ENCODE data around the gene HOXC10. TPM values are rescaled to one million over a fixed set of nuclear protein-coding genes. Genes with fewer than 3 reads are reported as not detected.

The HOXC10 gene
- total and polyA plus RNA-seq, 10 of the 15 experiments (the other 5 are each of a cell fraction or from before 2014, with no cell fraction given), result 0.59 TPM; not detected in 9

DNA sequence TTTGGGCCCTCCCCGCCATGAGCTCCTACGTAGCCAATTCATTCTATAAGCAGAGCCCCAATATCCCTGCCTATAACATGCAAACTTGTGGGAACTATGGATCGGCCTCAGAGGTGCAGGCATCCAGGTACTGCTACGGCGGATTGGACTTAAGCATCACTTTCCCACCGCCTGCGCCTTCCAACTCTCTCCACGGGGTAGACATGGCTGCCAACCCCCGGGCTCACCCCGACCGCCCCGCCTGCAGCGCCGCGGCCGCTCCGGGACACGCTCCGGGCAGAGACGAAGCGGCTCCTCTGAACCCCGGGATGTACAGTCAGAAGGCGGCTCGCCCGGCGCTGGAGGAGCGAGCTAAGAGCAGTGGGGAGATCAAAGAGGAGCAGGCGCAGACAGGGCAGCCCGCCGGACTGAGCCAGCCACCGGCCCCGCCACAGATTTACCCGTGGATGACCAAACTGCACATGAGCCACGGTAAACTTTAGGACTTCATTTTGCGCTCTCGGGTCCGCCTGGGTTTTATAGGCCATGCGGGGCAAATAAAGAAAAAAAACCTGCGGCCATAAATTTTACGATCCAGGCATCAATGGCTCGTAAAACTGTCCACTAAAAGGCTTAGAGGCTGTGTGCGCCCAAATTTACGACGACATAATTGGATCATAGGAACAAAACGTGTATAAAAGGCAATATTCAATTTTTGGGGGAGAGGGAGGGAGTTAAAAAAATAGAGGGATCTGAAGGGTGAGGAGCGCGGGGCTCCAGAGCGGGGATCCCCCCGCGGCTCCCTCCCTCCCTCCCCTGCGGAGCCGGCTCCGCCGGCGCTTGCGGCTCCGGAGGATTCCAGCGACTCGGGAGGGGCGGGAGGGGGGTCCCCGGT is 48.4 kb downstream of the HOXC10 start:
- Histone ChIP-seq H3K36me3 (ENCODE audit: control insufficient read depth in 2 of 2, insufficient read depth in 2 of 2, low read length in 1 of 2) (no peaks in the 10 kb centered on the region), H3K79me2 (ENCODE audit: control insufficient read depth, insufficient read depth, low read length) (no peaks in the 10 kb centered on the region), H3K9ac (ENCODE audit: control insufficient read depth, insufficient read depth, low read length) (no peak overlapping the region), H4K20me1 (ENCODE audit: control insufficient read depth, insufficient read depth) (no peaks in the 10 kb centered on the region), H2AFZ (ENCODE audit: control insufficient read depth, low read depth, low read length) (peak overlapping the region; percentile 42), H3K9me3 (replicated peaks; ENCODE audit: control insufficient read depth, insufficient read depth, low read length) (no peaks in the 10 kb centered on the region), H3K27ac (ENCODE audit: control insufficient read depth, insufficient read depth) (no peak overlapping the region), H3K4me1 (ENCODE audit: control insufficient read depth, insufficient read depth, low read length) (peaks cover 9% of the 10 kb centered on the region; the same call in 1 of the 2 replicates), H3K4me3 (peak overlapping the region; percentile 61), H3K4me2 (ENCODE audit: control insufficient read depth, insufficient read depth) (peak overlapping the region; percentile 88), H3K27me3 (replicated peaks in 1 of 2; ENCODE audit: control insufficient read depth in 2 of 2, insufficient read depth in 2 of 2, low read length in 1 of 2) (peaks cover 3 to 32% of the 10 kb centered on the region in 2 experiments)
- ChIA-PET CTCF (interaction anchor here (0.7 to 13.4 kb wide), 36 partner anchors 7 to 248 kb away, joined by 3 to 343 read pairs (median 8); partner anchors contain the start of genes HOXC10, HOXC4, HOXC8 and HOXC9), SMC1A (ENCODE audit: uncharacterized antibody, unreplicated experiment) (interaction anchor here (0.8 to 5.5 kb wide), 43 partner anchors 8 to 335 kb away, joined by 3 to 126 read pairs (median 6); partner anchors contain the start of genes HOXC10, HOXC4, HOXC8 and SMUG1), RAD21 (ENCODE audit: unreplicated experiment) (interaction anchor here (0.8 to 12.6 kb wide), 28 partner anchors 8 to 247 kb away, joined by 3 to 222 read pairs (median 10); partner anchors contain the start of genes CBX5, HNRNPA1, HOXC4 and SMUG1), POLR2A (interaction anchor here (0.6 to 2.1 kb wide), 8 partner anchors 10 to 416 kb away, joined by 3 to 12 read pairs (median 4); no protein-coding TSS in a partner anchor)
- FAIRE-seq (no peak), DNase-seq (ENCODE audit: low read depth, low spot score) (no peak), ATAC-seq (peak; percentile 63)
- no TSS peak for BruUV-seq (replicated peaks)
- WGBS (ENCODE audit: insufficient coverage, insufficient replicate concordance, low lambda C conversion rate, missing lambda C conversion rate), result 6% methylated on average over 45 of the region's 61 CpGs
- intact Hi-C loops (cut with micrococcal nuclease; ENCODE audit: unreplicated experiment) (loop anchor here (2.0 kb wide), 2 partner anchors 101 to 167 kb away; no protein-coding TSS in a partner anchor), in situ Hi-C loops (cut with MboI) (no loop called here)
- TF ChIP-seq, protein P1, sequence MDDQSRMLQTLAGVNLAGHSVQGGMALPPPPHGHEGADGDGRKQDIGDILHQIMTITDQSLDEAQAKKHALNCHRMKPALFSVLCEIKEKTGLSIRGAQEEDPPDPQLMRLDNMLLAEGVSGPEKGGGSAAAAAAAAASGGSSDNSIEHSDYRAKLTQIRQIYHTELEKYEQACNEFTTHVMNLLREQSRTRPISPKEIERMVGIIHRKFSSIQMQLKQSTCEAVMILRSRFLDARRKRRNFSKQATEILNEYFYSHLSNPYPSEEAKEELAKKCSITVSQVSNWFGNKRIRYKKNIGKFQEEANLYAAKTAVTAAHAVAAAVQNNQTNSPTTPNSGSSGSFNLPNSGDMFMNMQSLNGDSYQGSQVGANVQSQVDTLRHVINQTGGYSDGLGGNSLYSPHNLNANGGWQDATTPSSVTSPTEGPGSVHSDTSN (IDR thresholded peaks at IDR 0.05; ENCODE audit: insufficient replicate concordance, low read depth, low read length), result no peak
- TF ChIP-seq CBX3 (IDR thresholded peaks at IDR 0.05; ENCODE audit: borderline replicate concordance, low read depth), result no peak
- TF ChIP-seq LARP7 (IDR thresholded peaks at IDR 0.05), result no peak
- no peak for TF ChIP-seq ZNF24 (IDR thresholded peaks at IDR 0.05)
- TF ChIP-seq CREB1 (IDR thresholded peaks at IDR 0.05; ENCODE audit: low read depth), result no peak
- no peak for TF ChIP-seq CHD2 (IDR thresholded peaks at IDR 0.05; ENCODE audit: borderline replicate concordance, low read depth, low read length)
- no peak for TF ChIP-seq NRF1 (conservative IDR thresholded peaks at IDR 0.05; ENCODE audit: low read depth, low read length)
- TF ChIP-seq MXI1 (IDR thresholded peaks at IDR 0.05; ENCODE audit: low read depth, low read length), result 0 out of 2 replicates have a peak, but pooled peaks have one; percentile 17
- TF ChIP-seq SUZ12 (IDR thresholded peaks at IDR 0.05; ENCODE audit: unreplicated experiment), result peak; percentile 80
- TF ChIP-seq IKZF2 (IDR thresholded peaks at IDR 0.05), result no peak
- TF ChIP-seq TARDBP (IDR thresholded peaks at IDR 0.05; ENCODE audit: borderline replicate concordance), result no peak
- no peak for TF ChIP-seq BACH1 (IDR thresholded peaks at IDR 0.05; ENCODE audit: borderline replicate concordance)
- 0 out of 2 replicates have a peak, but pooled peaks have one; percentile 38 for TF ChIP-seq YY1 (IDR thresholded peaks at IDR 0.05; ENCODE audit: low read depth, low read length)
- TF ChIP-seq, protein P2, sequence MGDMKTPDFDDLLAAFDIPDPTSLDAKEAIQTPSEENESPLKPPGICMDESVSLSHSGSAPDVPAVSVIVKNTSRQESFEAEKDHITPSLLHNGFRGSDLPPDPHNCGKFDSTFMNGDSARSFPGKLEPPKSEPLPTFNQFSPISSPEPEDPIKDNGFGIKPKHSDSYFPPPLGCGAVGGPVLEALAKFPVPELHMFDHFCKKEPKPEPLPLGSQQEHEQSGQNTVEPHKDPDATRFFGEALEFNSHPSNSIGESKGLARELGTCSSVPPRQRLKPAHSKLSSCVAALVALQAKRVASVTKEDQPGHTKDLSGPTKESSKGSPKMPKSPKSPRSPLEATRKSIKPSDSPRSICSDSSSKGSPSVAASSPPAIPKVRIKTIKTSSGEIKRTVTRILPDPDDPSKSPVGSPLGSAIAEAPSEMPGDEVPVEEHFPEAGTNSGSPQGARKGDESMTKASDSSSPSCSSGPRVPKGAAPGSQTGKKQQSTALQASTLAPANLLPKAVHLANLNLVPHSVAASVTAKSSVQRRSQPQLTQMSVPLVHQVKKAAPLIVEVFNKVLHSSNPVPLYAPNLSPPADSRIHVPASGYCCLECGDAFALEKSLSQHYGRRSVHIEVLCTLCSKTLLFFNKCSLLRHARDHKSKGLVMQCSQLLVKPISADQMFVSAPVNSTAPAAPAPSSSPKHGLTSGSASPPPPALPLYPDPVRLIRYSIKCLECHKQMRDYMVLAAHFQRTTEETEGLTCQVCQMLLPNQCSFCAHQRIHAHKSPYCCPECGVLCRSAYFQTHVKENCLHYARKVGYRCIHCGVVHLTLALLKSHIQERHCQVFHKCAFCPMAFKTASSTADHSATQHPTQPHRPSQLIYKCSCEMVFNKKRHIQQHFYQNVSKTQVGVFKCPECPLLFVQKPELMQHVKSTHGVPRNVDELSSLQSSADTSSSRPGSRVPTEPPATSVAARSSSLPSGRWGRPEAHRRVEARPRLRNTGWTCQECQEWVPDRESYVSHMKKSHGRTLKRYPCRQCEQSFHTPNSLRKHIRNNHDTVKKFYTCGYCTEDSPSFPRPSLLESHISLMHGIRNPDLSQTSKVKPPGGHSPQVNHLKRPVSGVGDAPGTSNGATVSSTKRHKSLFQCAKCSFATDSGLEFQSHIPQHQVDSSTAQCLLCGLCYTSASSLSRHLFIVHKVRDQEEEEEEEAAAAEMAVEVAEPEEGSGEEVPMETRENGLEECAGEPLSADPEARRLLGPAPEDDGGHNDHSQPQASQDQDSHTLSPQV (IDR thresholded peaks at IDR 0.05), result no peak
- TF ChIP-seq EZH2 (IDR thresholded peaks at IDR 0.05; ENCODE audit: borderline replicate concordance, control insufficient read depth, low read depth, low read length), result 0 out of 2 replicates have a peak, but pooled peaks have one; percentile 89
- no peak for TF ChIP-seq KDM1A (IDR thresholded peaks at IDR 0.05; ENCODE audit: borderline replicate concordance)
